Naive thymus-derived CD4-positive, alpha-beta T cell (primary cell): Measurements from ENCODE around the gene STX8. TPM values are rescaled to one million over a fixed set of nuclear protein-coding genes. Genes with fewer than 3 reads are reported as not detected.

Experiments
- ATAC-seq: fragments of 150-1000 bp; cut with Tn5 transposase; 2 replicates; pipeline ENCODE4 v1.10.0; 2021; ENCODE audit warnings: mild to moderate bottlenecking, moderate library complexity
- CTCF ChIA-PET: fragments of 350-600 bp; sonication (Branson Sonifier 250); formaldehyde crosslinking; loops from one replicate; lab custom pipeline; 2021; ENCODE audit warnings: antibody characterized with exemption; lab: Charles Lee
- POLR2A ChIA-PET: fragments of 350-600 bp; sonication (Branson Sonifier 250); formaldehyde crosslinking; loops from one replicate; lab custom pipeline; 2021; ENCODE audit warnings: antibody characterized with exemption, inconsistent platforms; lab: Charles Lee
- DNase-seq, 9 donors: peaks; one replicate each; pipeline versions ENCODE4 v3.0.0 to v3.0.0-alpha.2; 2020 to 2022; ENCODE audit warnings: mixed read lengths in 1 of 9
- H3K27ac ChIP-seq: one replicate; pipeline ENCODE4 v1.7.0; 2013; ENCODE audit warnings: mild to moderate bottlenecking, low read depth, low read length, moderate library complexity
- H3K27me3 ChIP-seq, 2 donors: one replicate each; pipeline ENCODE4 v1.7.0; 2013; ENCODE audit warnings: low read length in 2 of 2, mild to moderate bottlenecking in 2 of 2, moderate library complexity in 2 of 2; ENCODE audit not compliant: control insufficient read depth in 2 of 2, insufficient read depth in 2 of 2
- H3K36me3 ChIP-seq, 3 experiments: 1 replicate in 2 of 3; 2 replicates in 1 of 3; pipeline ENCODE4 v1.7.0; 2013; ENCODE audit warnings: low read length in 3 of 3, mild to moderate bottlenecking in 3 of 3, moderate library complexity in 1 of 3; ENCODE audit not compliant: insufficient read depth in 3 of 3, control insufficient read depth in 2 of 3
- H3K4me1 ChIP-seq, 2 donors: one replicate each; pipeline ENCODE4 v1.7.0; 2013; ENCODE audit warnings: low read length in 2 of 2, mild to moderate bottlenecking in 2 of 2, moderate library complexity in 1 of 2; ENCODE audit not compliant: control insufficient read depth in 2 of 2, insufficient read depth in 2 of 2
- H3K4me3 ChIP-seq: 2 replicates; pipeline ENCODE4 v1.7.0; 2013; ENCODE audit warnings: mild to moderate bottlenecking, low read length
- H3K9me3 ChIP-seq, 3 experiments: 1 replicate in 2 of 3; 2 replicates in 1 of 3; pipeline ENCODE4 v1.7.0; 2013; ENCODE audit warnings: low read length in 3 of 3; ENCODE audit not compliant: control insufficient read depth in 2 of 3
- H3K27ac Mint-ChIP-seq, 9 donors: one replicate each; pipeline ENCODE4 v1.8.0; 2020 to 2022; ENCODE audit warnings: mixed read lengths in 9 of 9, mild to moderate bottlenecking in 8 of 9, moderate library complexity in 5 of 9, inconsistent platforms in 2 of 9
- H3K27me3 Mint-ChIP-seq, 5 donors: one replicate each; pipeline ENCODE4 v1.8.0; 2021 to 2022; ENCODE audit warnings: mixed read lengths in 5 of 5, mild to moderate bottlenecking in 1 of 5
- H3K36me3 Mint-ChIP-seq, 5 donors: one replicate each; pipeline ENCODE4 v1.8.0; 2020 to 2022; ENCODE audit warnings: mixed read lengths in 5 of 5, mild to moderate bottlenecking in 3 of 5, inconsistent platforms in 1 of 5
- H3K4me1 Mint-ChIP-seq, 7 donors: one replicate each; pipeline ENCODE4 v1.8.0; 2020 to 2022; ENCODE audit warnings: mixed read lengths in 7 of 7, mild to moderate bottlenecking in 3 of 7, inconsistent platforms in 1 of 7
- H3K4me3 Mint-ChIP-seq, 10 donors: one replicate each; pipeline ENCODE4 v1.8.0; 2020 to 2022; ENCODE audit warnings: mild to moderate bottlenecking in 10 of 10, mixed read lengths in 10 of 10, moderate library complexity in 6 of 10, inconsistent platforms in 2 of 10
- H3K9me3 Mint-ChIP-seq, 11 donors: one replicate each; pipeline ENCODE4 v1.8.0; 2020 to 2022; ENCODE audit warnings: mixed read lengths in 11 of 11, mild to moderate bottlenecking in 4 of 11, inconsistent platforms in 1 of 11, moderate library complexity in 1 of 11
- intact Hi-C, 2 donors: fragments of 100-400 bp; cut with micrococcal nuclease; formaldehyde crosslinking; loops; one replicate each; pipeline ENCODE4 v1.15.1; 2023
- polyA plus RNA-seq, 2 donors: library from polyadenylated mRNA; unstranded; fragments of 300-500 nt; fragmentation: Illumina TruSeq; gene quantifications; one replicate each; pipeline ENCODE4 v1.2.3, GENCODE V29; 2021
- total RNA-seq, 6 experiments: library from RNA in 5 of 6; stranded (reverse) in 5 of 6; gene quantifications; 1 replicate in 5 of 6; 2 replicates in 1 of 6; pipeline ENCODE4 v1.2.3 and lab custom pipeline; 2021 to 2026

Gene STX8
- total and polyA plus RNA-seq, 7 experiments from 2014 or later, result 45.1 to 116 (median 67.5) TPM

DNA sequence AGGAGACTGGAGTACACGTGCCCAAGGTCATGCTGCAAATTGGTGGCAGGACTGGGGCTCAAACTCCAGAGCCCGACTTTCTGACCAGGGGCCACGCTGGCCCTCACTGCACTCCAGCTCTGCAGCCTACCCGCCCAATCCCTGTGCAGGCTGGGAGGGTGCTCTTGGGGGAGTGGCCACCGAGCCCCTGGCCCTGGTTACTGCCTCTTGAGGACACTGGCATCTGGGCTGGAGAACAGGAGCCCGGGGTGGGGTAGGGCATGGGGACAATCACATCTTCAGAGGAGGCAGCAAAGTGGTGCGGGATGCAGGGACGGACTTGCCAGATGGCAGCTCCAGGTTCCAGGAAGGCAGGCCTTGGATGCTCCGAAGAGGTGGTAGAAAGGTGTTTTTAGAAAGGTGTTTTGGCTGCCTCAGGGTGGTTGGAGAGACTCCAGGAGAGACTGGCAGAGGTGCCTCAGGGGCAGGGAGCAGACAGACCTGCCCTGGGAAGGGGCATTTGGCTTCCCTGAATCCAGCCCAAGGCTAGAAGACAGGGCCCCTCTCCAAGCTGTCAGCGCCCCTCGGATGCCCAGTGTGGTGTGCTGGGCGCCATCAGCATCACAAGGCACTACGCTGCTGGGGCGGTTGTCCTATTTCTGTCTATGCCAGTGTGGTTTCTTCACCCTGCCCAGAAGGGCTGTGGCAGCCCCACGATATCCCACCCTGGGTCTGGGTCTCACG is 333.7 kb downstream of the STX8 start:
- peaks cover 4 to 9% of the 10 kb centered on the region in 2 donors for H3K4me1 ChIP-seq
- H3K36me3 ChIP-seq, result no peaks in the 10 kb centered on the region
- no peaks in the 10 kb centered on the region for H3K27me3 ChIP-seq
- Mint-ChIP-seq H3K27ac (peak overlapping the region in 5 of 9 donors; percentile 21 to 72 (median 38)), H3K9me3 (no peaks in the 10 kb centered on the region), H3K4me3 (peak overlapping the region in 7 of 10 donors; percentile 34 to 83 (median 71)), H3K36me3 (peaks cover 0 to 4% (median 0%) of the 10 kb centered on the region in 5 donors), H3K4me1 (peaks cover 0 to 12% (median 6%) of the 10 kb centered on the region in 7 donors), H3K27me3 (no peaks in the 10 kb centered on the region)
- H3K9me3 ChIP-seq, result no peaks in the 10 kb centered on the region
- intact Hi-C loops, result no loop called here
- ATAC-seq (no peak), DNase-seq (no peak)
- no peak overlapping the region for H3K4me3 ChIP-seq
- CTCF ChIA-PET, result no interaction called here
- POLR2A ChIA-PET, result no interaction called here
- H3K27ac ChIP-seq, result no peak overlapping the region

DNA sequence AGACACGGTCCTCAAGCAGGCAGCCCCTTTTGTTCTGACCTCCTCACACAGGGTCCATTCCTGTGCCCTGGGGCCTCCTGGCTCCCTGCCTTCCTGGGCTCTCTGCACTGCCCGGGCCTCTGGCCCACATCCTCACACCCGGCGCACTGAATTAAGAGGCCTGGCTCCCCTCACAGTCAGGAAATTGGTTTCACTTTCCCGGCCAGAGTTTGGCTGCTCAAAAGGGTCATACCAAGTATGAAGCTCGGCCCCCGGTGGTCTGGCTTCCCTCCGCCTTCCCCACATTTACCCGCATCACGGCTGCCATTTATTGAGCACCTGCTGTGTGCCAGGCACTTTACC is 334.3 kb downstream of the STX8 start:
- peak overlapping the region in 5 of 9 donors; percentile 25 to 72 (median 36) for H3K27ac Mint-ChIP-seq
- DNase-seq (no peak), ATAC-seq (no peak)
- H3K9me3 ChIP-seq, result no peaks in the 10 kb centered on the region
- CTCF ChIA-PET, result no interaction called here
- H3K9me3 Mint-ChIP-seq, result no peaks in the 10 kb centered on the region
- POLR2A ChIA-PET, result no interaction called here
- no peaks in the 10 kb centered on the region for H3K27me3 ChIP-seq
- H3K27ac ChIP-seq, result no peak overlapping the region
- H3K36me3 ChIP-seq, result no peaks in the 10 kb centered on the region
- intact Hi-C loops, result no loop called here
- peaks cover 0 to 12% (median 6%) of the 10 kb centered on the region in 7 donors for H3K4me1 Mint-ChIP-seq
- no peak overlapping the region for H3K4me3 ChIP-seq
- peaks cover 4 to 9% of the 10 kb centered on the region in 2 donors for H3K4me1 ChIP-seq
- H3K27me3 Mint-ChIP-seq, result no peaks in the 10 kb centered on the region
- H3K36me3 Mint-ChIP-seq, result peaks cover 0 to 4% (median 0%) of the 10 kb centered on the region in 5 donors
- peak overlapping the region in 8 of 10 donors; percentile 23 to 83 (median 72) for H3K4me3 Mint-ChIP-seq

DNA sequence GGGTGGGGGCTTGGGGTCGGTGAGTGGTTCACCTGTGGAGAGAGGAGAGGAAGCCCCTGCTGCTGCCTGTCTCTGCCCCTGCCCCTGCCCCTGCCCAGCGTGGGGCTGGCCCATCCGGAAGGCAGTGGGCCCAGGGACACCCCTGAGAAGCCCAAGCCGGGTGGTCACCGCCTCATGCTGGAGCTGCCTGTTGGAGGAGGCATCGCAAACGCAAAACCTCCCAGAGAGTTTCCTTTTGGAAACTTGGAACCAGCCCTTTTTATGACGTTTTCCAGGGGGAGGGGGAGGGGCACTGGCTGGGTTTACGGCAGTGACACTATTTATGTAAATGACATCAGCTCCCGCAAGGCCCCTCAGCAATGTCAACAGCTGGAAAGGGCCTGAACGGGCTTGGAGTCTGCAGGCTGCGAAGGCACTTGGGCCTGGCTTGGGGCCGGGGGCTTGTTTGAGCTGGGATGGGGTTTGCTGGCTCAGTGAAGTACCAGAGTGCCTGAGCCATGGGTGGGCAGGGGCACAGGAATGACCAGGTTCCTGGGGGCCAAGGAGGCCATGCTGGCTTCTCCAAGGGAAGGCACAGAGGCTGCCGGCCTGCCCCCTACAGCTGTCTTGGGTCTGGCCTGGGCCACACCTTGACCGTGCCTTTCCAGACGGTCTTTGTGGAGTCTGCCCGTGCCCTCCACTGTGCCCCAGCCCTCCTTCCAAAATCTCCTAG is 334.8 kb downstream of the STX8 start:
- Mint-ChIP-seq H3K9me3 (peaks cover 0 to under 1% (median 0%) of the 10 kb centered on the region in 11 donors), H3K27me3 (no peaks in the 10 kb centered on the region), H3K4me1 (peaks cover 0 to 12% (median 6%) of the 10 kb centered on the region in 7 donors), H3K27ac (peak overlapping the region in 7 of 9 donors; percentile 8 to 72 (median 38)), H3K4me3 (peak overlapping the region; percentile 55 to 83 (median 72)), H3K36me3 (peaks cover 0 to 1% (median 0%) of the 10 kb centered on the region in 5 donors)
- H3K36me3 ChIP-seq, result no peaks in the 10 kb centered on the region
- H3K27me3 ChIP-seq, result no peaks in the 10 kb centered on the region
- peaks cover 4 to 9% of the 10 kb centered on the region in 2 donors for H3K4me1 ChIP-seq
- intact Hi-C loops, result no loop called here
- no peaks in the 10 kb centered on the region for H3K9me3 ChIP-seq
- DNase-seq, result no peak
- H3K27ac ChIP-seq, result peak overlapping the region; percentile 62
- H3K4me3 ChIP-seq, result peak overlapping the region; percentile 55
- ChIA-PET POLR2A (no interaction called here), CTCF (no interaction called here)
- no peak for ATAC-seq

DNA sequence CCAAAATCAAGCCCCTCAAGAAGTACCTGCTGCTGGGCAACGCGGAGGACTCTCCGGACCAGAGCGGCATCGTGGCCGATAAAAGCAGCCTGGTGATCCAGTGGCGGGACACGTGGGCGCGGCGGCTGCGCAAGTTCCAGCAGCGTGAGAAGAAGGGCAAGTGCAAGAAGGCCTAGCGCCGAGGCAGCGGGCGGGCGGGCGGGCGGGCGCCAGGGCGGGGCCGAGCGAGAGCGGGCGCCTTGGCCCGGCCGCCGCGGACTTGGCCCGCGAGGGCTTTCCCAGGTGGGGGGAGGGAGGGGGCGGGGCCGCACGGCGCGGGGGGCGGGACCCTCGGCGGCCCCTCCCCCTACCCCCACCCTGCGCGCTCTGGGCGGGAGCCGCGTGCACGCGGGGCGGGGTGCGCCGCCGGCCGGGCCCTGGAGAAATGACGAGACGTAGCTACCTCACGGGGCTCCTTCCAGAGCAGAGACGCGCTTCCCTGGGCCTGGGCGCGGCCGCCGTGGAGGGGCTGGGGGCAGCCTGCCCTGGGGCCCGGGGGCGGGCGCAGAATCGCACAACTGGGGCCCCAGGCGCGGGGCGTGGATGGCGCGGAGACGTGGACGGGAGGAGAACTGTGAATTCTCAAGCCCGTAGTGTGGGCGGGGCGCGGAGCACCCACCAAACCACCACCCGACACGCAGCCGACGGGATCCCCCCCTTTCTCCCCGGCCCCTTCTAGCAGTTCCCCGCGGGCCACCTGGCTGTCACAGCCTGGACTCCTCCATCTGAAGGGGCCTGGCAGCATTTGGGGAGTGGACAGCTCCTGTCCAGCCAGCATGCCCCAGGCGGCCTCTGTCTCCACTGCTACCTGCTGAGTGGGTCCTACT is 335.6 kb downstream of the STX8 start:
- no peaks in the 10 kb centered on the region for H3K27me3 Mint-ChIP-seq
- Histone ChIP-seq H3K36me3 (no peaks in the 10 kb centered on the region), H3K4me3 (peak overlapping the region; percentile 64), H3K9me3 (no peaks in the 10 kb centered on the region), H3K27ac (peak overlapping the region; percentile 62), H3K4me1 (peaks cover 4 to 9% of the 10 kb centered on the region in 2 donors), H3K27me3 (no peaks in the 10 kb centered on the region)
- DNase-seq (peak; percentile 44 to 78 (median 67)), ATAC-seq (peak; percentile 93)
- peaks cover 0 to 4% (median 0%) of the 10 kb centered on the region in 11 donors for H3K9me3 Mint-ChIP-seq
- H3K4me1 Mint-ChIP-seq, result peaks cover 0 to 12% (median 6%) of the 10 kb centered on the region in 7 donors
- intact Hi-C loops, result no loop called here
- no peaks in the 10 kb centered on the region for H3K36me3 Mint-ChIP-seq
- H3K4me3 Mint-ChIP-seq, result peak overlapping the region; percentile 77 to 88 (median 84)
- peak overlapping the region in 5 of 9 donors; percentile 43 to 77 (median 62) for H3K27ac Mint-ChIP-seq
- ChIA-PET POLR2A (no interaction called here), CTCF (no interaction called here)

DNA sequence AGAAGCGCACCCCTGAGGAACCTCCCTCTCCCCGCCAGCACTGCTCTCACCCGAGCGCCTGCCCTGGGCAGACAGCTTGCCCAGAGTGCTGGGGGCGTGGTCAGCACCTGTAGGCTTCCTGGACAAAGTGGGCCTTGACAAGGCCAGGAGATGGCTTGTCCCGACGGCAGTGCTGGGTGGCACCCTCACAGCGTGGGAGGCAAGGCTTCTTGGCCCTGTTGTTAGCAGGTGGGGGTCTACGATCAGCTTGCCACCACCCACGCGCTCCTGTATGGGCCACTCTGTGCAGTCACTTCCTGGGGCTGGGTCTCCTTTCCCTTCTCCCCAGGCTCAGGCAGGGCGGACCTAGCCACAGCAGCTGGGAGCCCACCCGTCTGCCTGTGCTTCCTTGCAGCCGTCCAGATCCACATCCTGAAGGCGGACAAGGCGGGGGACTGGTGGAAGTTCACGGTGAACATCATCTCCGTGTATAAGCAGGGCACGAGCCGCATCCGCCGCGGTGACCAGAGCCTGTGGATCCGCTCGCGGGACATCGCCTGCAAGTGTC is 336.3 kb downstream of the STX8 start:
- ChIA-PET CTCF (no interaction called here), POLR2A (no interaction called here)
- H3K27ac ChIP-seq, result peak overlapping the region; percentile 52
- Mint-ChIP-seq H3K9me3 (peaks cover 0 to 4% (median 0%) of the 10 kb centered on the region in 11 donors), H3K27me3 (no peaks in the 10 kb centered on the region), H3K4me1 (peaks cover 0 to 12% (median 6%) of the 10 kb centered on the region in 7 donors), H3K27ac (peak overlapping the region in 5 of 9 donors; percentile 28 to 77 (median 60)), H3K4me3 (peak overlapping the region; percentile 77 to 88 (median 84)), H3K36me3 (no peaks in the 10 kb centered on the region)
- no peaks in the 10 kb centered on the region for H3K36me3 ChIP-seq
- intact Hi-C loops, result no loop called here
- peak overlapping the region; percentile 64 for H3K4me3 ChIP-seq
- H3K9me3 ChIP-seq, result no peaks in the 10 kb centered on the region
- ATAC-seq, result no peak
- peaks cover 4 to 9% of the 10 kb centered on the region in 2 donors for H3K4me1 ChIP-seq
- peak in 2 of 9 donors; percentile 11 to 37 for DNase-seq
- no peaks in the 10 kb centered on the region for H3K27me3 ChIP-seq
